ENCODE results near the gene C22orf23.

DNA sequence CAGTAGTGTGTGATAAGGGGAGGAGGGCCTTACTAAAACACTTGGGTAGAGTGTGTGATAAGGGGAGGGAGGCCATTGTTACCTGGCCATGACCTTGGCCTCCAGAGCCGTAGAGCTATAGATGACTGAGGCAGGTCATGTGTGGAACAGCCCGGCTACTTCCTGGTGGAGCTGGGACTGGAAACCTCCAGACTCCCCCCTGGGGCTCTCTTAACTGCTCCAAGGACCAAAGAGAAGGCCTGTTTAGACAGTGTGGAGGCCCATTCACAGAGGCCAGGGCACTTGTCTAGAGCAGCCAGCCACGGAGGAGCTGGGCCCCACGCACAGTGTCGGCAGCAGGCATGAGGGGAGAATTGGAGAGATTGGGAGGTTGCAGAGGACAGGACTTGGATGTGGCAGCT, 59.8 kb downstream of the C22orf23 start:
- TF ChIP-seq CTCF (conservative IDR thresholded peaks at IDR 0.05) (no peak), EZH2 (IDR thresholded peaks at IDR 0.05; ENCODE audit: low read depth) (no peak)
